EH (cell line): ENCODE results near the gene PCSK9.
"Not testable (repeated sequence)": the region's sequence is repeated elsewhere in the genome, so short reads cannot be mapped to it uniquely, and the experiment has no call there.

Source experiments
- DNase-seq: peaks from one replicate; pipeline ENCODE4 v3.0.0-alpha.2; 2015; ENCODE audit warnings: low read depth

The PCSK9 gene

DNA sequence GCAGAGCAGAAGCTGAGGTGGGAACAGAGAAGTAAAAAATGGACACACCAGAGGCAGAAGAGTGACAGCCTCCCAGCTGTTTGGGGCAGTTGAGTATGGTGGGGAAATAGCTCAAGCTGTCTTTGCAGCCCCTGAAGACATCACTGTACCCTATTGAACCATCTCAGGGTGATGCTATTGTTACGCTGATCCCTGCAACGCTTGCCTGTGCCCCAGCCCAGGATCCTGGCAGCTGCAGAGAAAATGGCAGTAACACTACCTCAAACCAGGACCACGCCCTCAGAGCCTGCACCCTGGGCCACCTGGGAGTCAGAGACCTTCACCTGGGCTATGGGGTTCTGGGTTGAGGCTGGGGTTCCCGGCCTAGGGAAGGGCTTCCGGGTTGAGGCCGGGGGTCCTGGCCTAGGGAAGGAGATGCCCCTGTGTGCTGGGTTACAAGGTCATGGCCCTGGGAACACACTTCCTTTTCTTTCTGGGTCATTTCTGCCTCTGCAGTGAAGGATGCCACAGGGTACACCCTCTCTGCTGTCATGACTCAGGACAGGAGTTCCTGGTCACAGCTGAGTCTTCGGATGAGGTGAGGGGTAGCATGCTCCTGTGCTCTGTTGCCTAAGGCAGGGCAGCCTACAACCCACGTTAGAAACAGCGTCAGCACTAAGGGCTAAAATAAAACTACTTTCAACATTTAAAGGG lies 29.0 kb upstream of the PCSK9 start:
- DNase-seq: no peak

GRCh38 chr1:55010887-55011217 lies 28.5 kb upstream of the PCSK9 start:
- DNase-seq: no peak

DNA sequence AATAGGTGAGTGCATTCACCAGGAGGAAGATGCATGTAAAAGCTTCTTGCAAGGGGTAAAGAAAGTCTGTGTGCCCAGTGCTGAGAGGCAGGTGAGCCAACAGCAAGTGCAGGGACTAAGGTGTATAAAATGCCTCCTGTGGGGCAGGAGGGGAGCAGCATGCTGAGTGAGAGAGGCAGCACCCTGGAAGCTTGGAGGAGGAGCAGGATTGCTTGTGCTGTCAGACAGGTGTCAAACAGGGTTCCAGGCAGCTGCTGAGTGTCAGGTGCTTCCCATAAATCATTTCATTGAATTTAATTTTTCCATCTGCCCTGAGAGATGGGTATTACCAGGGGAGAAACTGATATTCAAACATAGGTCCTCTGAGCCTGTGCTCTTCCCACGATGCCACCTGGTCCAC lies 26.7 kb upstream of the PCSK9 start:
- DNase-seq: no peak

DNA sequence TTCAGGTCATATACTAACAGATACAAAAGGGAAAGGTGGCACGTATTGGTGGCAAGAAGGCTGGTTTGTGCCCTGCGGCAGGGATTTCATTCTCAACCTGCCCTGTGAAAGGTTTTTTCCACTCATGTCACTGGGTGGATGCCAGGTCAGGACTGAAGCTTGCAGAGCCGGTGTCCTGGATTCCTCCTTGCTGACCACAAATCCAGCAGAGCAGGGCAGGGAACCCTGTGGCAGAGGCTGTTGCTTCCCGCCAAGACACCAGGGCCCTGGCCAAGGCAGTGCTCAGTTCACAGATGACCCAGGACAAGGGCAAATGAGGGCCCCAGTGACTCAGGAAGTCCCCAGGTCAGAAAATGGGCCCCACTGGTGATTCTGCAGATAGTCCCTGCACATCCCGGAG lies 24.2 kb upstream of the PCSK9 start:
- no peak for DNase-seq

DNA sequence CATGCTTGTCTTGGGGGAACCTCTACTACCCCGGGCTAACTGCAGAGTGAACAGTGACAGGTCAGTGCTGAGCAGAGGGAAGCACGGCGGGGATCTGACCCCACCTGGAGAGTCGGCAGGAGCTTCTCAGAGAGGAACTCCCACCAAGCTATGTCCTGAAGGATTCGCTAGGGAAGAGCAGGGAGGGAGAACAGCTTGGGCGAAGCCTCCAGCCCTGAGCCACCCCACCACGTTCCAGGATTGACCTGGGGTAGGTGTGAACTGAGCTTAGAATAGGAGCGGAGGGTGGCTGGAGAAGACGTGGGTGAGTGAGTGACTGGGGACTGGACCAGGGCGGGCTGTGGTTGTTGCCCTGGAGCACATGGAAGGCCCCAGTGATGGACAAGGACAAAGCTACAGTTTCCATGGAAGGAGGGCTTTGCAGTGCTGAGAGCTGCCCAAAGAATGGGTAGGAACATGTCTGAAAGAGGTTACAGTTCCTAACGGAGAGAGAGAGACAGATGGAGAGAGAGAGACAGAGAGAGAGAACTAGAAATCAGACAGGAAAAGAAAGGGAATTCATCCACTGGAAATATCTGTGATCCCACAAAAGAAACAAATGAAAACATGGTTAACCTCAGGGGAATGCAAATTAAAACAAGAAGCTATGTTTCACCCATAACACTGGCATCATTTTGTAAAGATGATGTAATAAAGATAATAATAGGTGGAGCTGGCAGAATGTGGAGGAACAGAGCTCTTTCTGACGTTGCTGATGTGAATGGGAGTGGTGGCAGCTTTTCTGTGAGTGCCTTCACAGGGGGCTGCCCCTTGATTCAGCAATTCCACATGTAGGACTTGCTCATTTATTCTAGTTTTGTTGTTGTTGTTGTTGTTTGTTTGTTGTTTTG lies 23.4 kb upstream of the PCSK9 start:
- DNase-seq: peak; percentile 35

DNA sequence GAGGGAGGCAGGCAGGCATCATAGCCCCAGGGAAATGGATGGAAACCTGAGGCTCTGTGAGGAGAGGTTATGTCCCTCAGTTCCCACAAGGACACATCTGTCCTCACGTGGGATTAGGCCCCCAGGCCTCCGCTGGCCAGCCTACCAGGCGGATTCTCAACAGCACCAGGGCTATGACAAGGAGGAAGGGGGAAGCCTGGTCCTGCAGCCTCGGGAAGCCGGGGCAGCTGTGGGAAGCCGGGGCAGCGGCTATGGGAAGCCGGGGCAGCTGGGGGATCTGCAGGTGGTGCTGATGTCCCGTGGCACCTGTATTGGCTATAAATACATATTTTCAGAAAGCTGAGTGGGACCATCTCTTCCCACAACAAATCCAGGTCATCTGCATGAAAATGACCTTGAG lies 21.0 kb upstream of the PCSK9 start:
- no peak for DNase-seq

DNA sequence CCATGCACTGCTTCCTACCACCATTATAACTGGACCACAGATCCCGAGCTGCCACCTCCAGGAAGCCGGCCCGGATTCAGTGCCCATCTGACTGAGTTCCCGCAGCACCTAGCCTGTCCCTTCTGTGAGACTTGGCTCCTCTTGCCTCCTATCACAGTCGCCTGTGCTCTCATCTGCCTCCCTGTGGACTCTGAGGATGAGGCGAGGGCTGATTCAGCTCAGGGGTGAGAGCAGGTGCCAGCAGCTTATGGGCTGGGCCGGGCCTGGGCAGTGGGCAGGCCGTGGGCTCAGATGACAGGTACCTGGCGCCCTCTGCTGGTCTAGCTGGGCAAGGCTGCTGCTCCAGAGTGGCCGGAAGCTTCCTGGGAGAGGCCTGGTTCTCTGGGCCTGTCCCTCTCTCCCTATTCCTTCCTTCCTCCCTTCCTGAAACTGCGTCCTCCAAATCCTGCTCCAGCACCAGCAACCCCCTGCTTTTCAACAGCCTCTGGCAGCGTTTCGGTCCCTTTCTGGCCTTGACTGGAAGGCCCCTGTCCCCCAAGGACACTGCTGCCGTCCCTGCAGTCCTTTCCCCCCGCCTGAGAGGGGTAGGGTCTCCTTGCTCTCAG lies 17.3 kb upstream of the PCSK9 start:
- peak; percentile 90 for DNase-seq

DNA sequence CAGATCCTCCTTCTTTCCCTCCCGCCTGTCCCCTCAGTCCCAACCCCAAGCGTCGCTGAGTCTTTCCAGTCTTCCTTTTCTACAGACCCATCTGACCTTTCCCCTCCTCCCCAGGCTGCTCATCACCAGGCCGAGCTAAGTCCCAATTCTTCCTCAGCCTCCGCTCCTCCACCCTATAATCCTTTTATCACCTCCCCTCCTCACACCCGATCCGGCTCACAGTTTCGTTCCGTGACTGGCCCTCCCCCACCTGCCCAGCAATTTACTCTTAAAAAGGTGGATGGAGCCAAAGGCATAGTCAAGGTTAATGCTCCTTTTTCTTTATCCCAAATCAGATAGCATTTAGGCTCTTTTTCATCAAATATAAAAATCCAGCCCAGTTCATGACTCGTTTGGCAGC lies 15.2 kb upstream of the PCSK9 start:
- DNase-seq: not testable (repeated sequence)

- DNase-seq: not testable (repeated sequence)
These were observed 12.7 kb upstream of the PCSK9 start for GRCh38 chr1:55026682-55027081.

GRCh38 chr1:55031098-55031497 lies 8.2 kb upstream of the PCSK9 start:
- not testable (repeated sequence) for DNase-seq

GRCh38 chr1:55033265-55033614 lies 6.1 kb upstream of the PCSK9 start:
- no peak for DNase-seq

- DNase-seq: no peak
These were observed 4.7 kb upstream of the PCSK9 start for GRCh38 chr1:55034476-55035133.

- DNase-seq: no peak
These were observed 3.4 kb upstream of the PCSK9 start for GRCh38 chr1:55035904-55036303.

GRCh38 chr1:55037733-55038551 lies 1.4 kb upstream of the PCSK9 start:
- no peak for DNase-seq

GRCh38 chr1:55038552-55038838 lies 853 bp upstream of the PCSK9 start:
- no peak for DNase-seq

DNA sequence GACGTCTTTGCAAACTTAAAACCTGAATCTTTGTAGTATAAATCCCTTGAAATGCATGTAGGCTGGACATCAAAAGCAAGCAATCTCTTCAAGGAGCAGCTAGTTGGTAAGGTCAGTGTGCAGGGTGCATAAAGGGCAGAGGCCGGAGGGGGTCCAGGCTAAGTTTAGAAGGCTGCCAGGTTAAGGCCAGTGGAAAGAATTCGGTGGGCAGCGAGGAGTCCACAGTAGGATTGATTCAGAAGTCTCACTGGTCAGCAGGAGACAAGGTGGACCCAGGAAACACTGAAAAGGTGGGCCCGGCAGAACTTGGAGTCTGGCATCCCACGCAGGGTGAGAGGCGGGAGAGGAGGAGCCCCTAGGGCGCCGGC lies 390 bp upstream of the PCSK9 start:
- no peak for DNase-seq

DNA sequence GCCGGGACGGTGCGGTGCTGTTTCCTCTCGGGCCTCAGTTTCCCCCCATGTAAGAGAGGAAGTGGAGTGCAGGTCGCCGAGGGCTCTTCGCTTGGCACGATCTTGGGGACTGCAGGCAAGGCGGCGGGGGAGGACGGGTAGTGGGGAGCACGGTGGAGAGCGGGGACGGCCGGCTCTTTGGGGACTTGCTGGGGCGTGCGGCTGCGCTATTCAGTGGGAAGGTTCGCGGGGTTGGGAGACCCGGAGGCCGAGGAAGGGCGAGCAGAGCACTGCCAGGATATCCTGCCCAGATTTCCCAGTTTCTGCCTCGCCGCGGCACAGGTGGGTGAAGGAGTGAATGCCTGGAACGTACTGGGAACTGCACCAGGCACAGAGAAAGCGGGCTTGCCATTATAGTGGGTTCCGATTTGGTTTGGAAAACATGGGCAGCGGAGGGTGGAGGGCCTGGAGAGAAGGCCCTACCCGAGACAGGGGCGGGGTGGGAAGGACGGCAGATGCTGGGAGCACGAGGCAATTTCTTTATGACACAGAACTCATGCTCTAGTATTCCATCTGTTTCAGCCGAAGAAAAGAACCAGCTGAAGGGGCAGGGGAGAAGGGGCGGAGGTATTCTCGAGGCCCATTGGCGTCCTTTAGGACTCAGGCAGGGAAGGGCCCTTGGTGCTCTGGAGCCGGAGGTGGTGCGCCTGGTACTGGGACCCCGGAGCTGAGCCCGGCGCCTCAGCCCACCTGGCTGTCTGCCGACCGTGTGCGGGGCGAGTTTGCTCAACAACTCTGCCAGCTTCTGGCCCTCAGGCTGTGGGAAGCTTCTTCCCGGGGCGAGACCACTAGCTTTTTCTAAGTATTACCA lies 960 bp downstream of the PCSK9 start:
- DNase-seq: no peak

- DNase-seq: no peak
These were observed 1.7 kb downstream of the PCSK9 start for GRCh38 chr1:55040933-55041494.

DNA sequence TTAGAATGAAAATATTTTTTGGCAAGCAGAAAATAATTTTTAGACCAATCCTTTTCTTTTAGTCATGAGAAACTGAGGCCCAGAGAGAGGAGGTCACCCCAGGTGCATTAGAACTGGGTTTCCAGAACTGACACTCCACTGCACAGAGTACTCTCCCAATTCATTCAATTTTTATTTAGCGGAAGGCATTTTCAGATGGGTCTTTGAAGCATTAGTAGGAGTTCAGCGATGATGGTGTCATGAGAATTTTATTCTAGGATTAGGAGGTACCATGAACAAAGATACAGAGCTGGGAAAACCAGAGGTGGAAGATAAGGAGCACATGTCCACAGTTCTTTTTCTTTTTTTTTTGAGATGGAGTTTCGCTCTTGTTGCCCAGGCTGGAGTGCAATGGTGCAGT lies 2.3 kb downstream of the PCSK9 start:
- no peak for DNase-seq

- no peak for DNase-seq
These were observed 3.7 kb downstream of the PCSK9 start for GRCh38 chr1:55043011-55043410.

DNA sequence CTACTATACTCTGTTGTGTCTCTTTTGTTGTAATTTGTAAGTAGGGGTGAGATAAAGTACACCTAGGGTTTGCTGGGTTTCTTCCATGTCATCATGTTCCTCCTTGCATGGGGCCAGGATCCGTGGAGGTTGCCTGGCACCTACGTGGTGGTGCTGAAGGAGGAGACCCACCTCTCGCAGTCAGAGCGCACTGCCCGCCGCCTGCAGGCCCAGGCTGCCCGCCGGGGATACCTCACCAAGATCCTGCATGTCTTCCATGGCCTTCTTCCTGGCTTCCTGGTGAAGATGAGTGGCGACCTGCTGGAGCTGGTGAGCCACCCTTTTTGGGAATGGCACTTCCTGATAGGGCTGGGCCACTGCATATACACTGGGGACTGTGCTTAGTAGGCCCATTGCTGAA lies 4.4 kb downstream of the PCSK9 start:
- no peak for DNase-seq
